ENCODE measurements around the gene ZP4. TPM values are rescaled to one million over a fixed set of nuclear protein-coding genes. Genes with fewer than 3 reads are reported as not detected.

The ZP4 gene
- total RNA-seq, 4 donors from 2014 or later, result not detected

DNA sequence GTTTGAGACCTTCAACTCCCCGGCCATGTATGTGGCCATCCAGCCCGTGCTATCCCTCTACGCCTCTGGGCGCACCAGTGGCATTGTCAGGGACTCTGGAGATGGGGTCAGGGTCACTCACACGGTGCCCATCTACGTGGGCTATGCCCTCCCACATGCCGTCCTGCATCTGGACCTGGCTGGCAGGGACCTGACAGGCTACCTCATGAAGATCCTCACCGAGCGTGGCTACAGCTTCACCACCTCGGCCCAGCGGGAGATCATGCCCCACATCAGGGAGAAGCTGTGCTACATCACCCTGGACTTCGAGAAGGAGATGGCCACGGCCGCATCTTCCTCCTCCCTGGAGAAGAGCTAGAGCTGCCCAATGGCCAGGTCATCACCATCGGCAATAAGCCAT, 36.5 kb upstream of the ZP4 start:
- no peaks in the 10 kb centered on the region for H3K4me1 ChIP-seq
- TF ChIP-seq POLR2AphosphoS5 (IDR thresholded peaks at IDR 0.05) (no peak), CTCF (IDR thresholded peaks at IDR 0.05) (no peak), POLR2A (IDR thresholded peaks at IDR 0.05; ENCODE audit: low read depth) (no peak), EP300 (IDR thresholded peaks at IDR 0.05) (no peak)
- H3K27ac ChIP-seq (replicated peaks in 1 of 4), result no peak overlapping the region
- intact Hi-C loops (cut with DNase I), result no loop called here
- 94% methylated on average over 11 of the region's 15 CpGs for WGBS
- DNase-seq (ENCODE audit: extremely low spot score), result no peak
- no peaks in the 10 kb centered on the region for H3K36me3 ChIP-seq
- H3K4me3 ChIP-seq, result no peak overlapping the region
- H3K27me3 ChIP-seq, result no peaks in the 10 kb centered on the region
- no peaks in the 10 kb centered on the region for H3K9me3 ChIP-seq

GRCh38 chr1:237921306-237921705, 30.6 kb upstream of the ZP4 start:
- H3K36me3 ChIP-seq, result no peaks in the 10 kb centered on the region
- no peaks in the 10 kb centered on the region for H3K9me3 ChIP-seq
- no peak overlapping the region for H3K4me3 ChIP-seq
- TF ChIP-seq EP300 (IDR thresholded peaks at IDR 0.05) (no peak), POLR2A (IDR thresholded peaks at IDR 0.05; ENCODE audit: low read depth) (no peak), CTCF (IDR thresholded peaks at IDR 0.05) (no peak), POLR2AphosphoS5 (IDR thresholded peaks at IDR 0.05) (no peak)
- no peaks in the 10 kb centered on the region for H3K27me3 ChIP-seq
- intact Hi-C loops (cut with DNase I), result no loop called here
- no peak for DNase-seq (ENCODE audit: extremely low spot score)
- no peak overlapping the region for H3K27ac ChIP-seq (replicated peaks in 1 of 4)
- H3K4me1 ChIP-seq, result no peaks in the 10 kb centered on the region

DNA sequence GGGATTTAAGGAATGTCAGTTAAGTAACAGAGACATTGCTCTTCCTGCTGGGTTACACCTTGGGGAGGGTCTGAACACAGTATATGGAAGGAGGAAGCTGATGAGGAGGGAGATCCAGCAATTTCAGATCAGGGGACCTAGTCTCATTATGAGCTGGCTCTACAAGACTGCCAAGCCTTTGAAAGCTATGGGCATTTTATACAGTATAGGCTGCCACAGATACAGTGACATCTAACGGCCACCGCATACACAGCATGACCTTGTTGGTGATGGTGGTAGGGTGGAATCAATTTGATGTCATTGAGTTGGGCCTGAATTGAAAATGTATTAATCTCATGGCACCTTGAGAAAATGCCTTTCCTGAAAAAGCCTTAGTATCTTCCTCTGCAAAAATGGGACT, 22.6 kb upstream of the ZP4 start:
- DNase-seq (ENCODE audit: extremely low spot score), result no peak
- Histone ChIP-seq H3K9me3 (peaks cover 0 to 10% (median 3%) of the 10 kb centered on the region in 4 donors), H3K27me3 (no peaks in the 10 kb centered on the region), H3K4me3 (no peak overlapping the region), H3K27ac (replicated peaks in 1 of 4) (no peak overlapping the region), H3K4me1 (no peaks in the 10 kb centered on the region), H3K36me3 (no peaks in the 10 kb centered on the region)
- intact Hi-C loops (cut with DNase I), result no loop called here
- no peak for TF ChIP-seq POLR2AphosphoS5 (IDR thresholded peaks at IDR 0.05)
- no peak for TF ChIP-seq CTCF (IDR thresholded peaks at IDR 0.05)
- TF ChIP-seq EP300 (IDR thresholded peaks at IDR 0.05), result no peak
- TF ChIP-seq POLR2A (IDR thresholded peaks at IDR 0.05; ENCODE audit: low read depth), result no peak
- WGBS, result 92% methylated on average over 2 of the region's 2 CpGs

DNA sequence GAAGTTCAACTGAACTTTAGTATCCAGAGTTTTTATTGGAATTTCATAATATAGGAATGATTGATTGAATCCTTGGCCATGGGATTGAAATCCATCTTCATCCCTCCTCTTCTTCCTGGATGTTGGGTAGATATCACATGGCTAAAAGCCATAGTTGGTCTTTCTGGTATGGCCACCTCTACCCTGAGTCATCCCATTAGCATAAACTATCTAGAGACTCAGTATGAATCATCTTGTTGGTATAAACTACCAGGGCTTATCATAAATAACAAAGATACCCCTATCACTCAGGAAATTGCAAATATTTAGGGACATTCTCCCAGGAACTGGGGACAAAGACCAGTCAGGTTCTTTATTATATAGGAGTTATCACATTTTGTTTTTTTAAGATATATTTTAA, 21.2 kb upstream of the ZP4 start:
- intact Hi-C loops (cut with DNase I), result no loop called here
- TF ChIP-seq EP300 (IDR thresholded peaks at IDR 0.05), result no peak
- TF ChIP-seq POLR2AphosphoS5 (IDR thresholded peaks at IDR 0.05), result no peak
- TF ChIP-seq POLR2A (IDR thresholded peaks at IDR 0.05; ENCODE audit: low read depth), result no peak
- TF ChIP-seq CTCF (IDR thresholded peaks at IDR 0.05), result no peak
- H3K36me3 ChIP-seq, result no peaks in the 10 kb centered on the region

DNA sequence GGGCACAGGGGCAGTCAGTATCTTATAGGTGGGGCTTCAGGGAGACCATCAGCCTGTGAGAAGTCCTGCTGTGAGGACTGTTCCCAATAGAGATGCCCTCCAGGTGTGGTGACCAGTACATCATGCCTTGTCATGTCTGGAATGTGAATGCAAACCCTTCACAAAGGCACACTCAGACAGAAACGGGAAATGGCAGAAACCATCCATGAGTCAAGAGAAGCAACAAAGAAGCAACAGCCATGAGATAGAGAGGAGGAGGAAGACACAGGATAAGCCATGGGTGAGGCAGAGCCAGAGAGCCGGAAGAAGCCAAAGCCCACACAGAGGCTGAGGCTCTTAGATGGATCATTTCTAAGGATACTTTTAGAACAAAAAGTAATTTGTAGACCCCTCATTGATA, 20.1 kb upstream of the ZP4 start:
- Histone ChIP-seq H3K4me3 (no peak overlapping the region), H3K9me3 (peaks cover 0 to 10% (median 3%) of the 10 kb centered on the region in 4 donors), H3K36me3 (no peaks in the 10 kb centered on the region), H3K4me1 (no peaks in the 10 kb centered on the region), H3K27me3 (no peaks in the 10 kb centered on the region), H3K27ac (replicated peaks in 1 of 4) (no peak overlapping the region)
- intact Hi-C loops (cut with DNase I), result no loop called here
- TF ChIP-seq CTCF (IDR thresholded peaks at IDR 0.05), result no peak
- no peak for TF ChIP-seq POLR2AphosphoS5 (IDR thresholded peaks at IDR 0.05)
- TF ChIP-seq POLR2A (IDR thresholded peaks at IDR 0.05; ENCODE audit: low read depth), result no peak
- no peak for TF ChIP-seq EP300 (IDR thresholded peaks at IDR 0.05)
- DNase-seq (ENCODE audit: extremely low spot score), result no peak
- 96% methylated on average over 2 of the region's 2 CpGs for WGBS

More for the DNA sequence above, 21.2 kb upstream of the ZP4 start:
- Histone ChIP-seq H3K4me3 (no peak overlapping the region), H3K9me3 (peaks cover 0 to 10% (median 3%) of the 10 kb centered on the region in 4 donors), H3K27ac (replicated peaks in 1 of 4) (no peak overlapping the region), H3K4me1 (no peaks in the 10 kb centered on the region), H3K27me3 (no peaks in the 10 kb centered on the region)
- no peak for DNase-seq (ENCODE audit: extremely low spot score)

All from esophagus muscularis mucosa (tissue), 4 donors.